ENCODE measurements around the gene TMEM192. TPM values are rescaled to one million over a fixed set of nuclear protein-coding genes. Genes with fewer than 3 reads are reported as not detected.
"Not testable (repeated sequence)": the region's sequence is repeated elsewhere in the genome, so short reads cannot be mapped to it uniquely, and the experiment has no call there.

TMEM192 gene
- total and polyA plus RNA-seq, 2 of the 8 experiments (the other 6 are each of a cell fraction or from before 2014, with no cell fraction given), result 7.3 to 10.9 TPM

DNA sequence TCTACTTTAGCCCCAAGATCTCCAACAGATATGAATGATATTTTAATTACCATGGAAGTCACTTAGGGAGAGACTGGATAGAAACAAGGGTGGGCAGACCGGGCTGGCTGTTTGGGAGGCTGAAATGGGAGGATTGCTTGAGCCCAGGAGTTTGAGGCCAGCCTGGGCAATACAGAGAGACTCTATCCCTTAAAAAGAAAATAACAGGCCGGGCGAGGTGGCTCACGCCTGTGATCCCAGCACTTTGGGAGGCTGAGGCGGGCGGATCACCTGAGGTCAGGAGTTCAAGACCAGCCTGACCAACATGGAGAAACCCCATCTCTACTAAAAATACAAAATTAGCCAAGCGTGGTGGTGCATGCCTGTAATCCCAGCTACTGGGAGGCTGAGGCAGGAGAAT, 27.9 kb downstream of the TMEM192 start:
- FAIRE-seq; H3K14ac ChIP-seq (ENCODE audit: insufficient read length); H2AFZ ChIP-seq (ENCODE audit: low read length); H4K20me1 ChIP-seq (replicated peaks in 1 of 2; ENCODE audit: control insufficient read depth in 1 of 2, insufficient read depth in 2 of 2, low read length in 2 of 2); H4K5ac ChIP-seq (ENCODE audit: insufficient read length, low read depth, low read length); H3K23me2 ChIP-seq (ENCODE audit: low read depth, low read length); POLR2A ChIA-PET (ENCODE audit: partially characterized antibody); H3K4me3 ChIP-seq (ENCODE audit: extremely low read depth in 1 of 4, insufficient read depth in 2 of 4, low read depth in 3 of 4, low read length in 4 of 4); H3K18ac ChIP-seq (ENCODE audit: extremely low read depth, low read length); H2BK20ac ChIP-seq (ENCODE audit: low read length); H3K4ac ChIP-seq (replicated peaks; ENCODE audit: insufficient read length, low read depth, low read length); H2BK120ac ChIP-seq (replicated peaks; ENCODE audit: low read depth, low read length); H2BK15ac ChIP-seq (ENCODE audit: low read length); H3K56ac ChIP-seq (replicated peaks; ENCODE audit: insufficient read length, low read depth, low read length); H3K27me3 ChIP-seq (replicated peaks in 1 of 4; ENCODE audit: control insufficient read depth in 3 of 4, extremely low read depth in 1 of 4, insufficient read depth in 3 of 4, low read length in 3 of 4); H4K91ac ChIP-seq (replicated peaks; ENCODE audit: insufficient read length, low read length); H3K9ac ChIP-seq (replicated peaks in 1 of 4; ENCODE audit: extremely low read depth in 1 of 4, low read depth in 3 of 4, low read length in 3 of 4); H2BK5ac ChIP-seq (ENCODE audit: low read depth, low read length); H3K23ac ChIP-seq (ENCODE audit: insufficient read length); H4K8ac ChIP-seq (ENCODE audit: extremely low read depth, insufficient read depth, low read length); H3K27ac ChIP-seq (ENCODE audit: low read depth, low read length); H3K4me2 ChIP-seq (ENCODE audit: insufficient read depth in 1 of 2, low read depth in 2 of 2, low read length in 2 of 2); H3K9me3 ChIP-seq (ENCODE audit: insufficient read depth in 2 of 2, low read depth in 1 of 2, low read length in 1 of 2); H3K79me1 ChIP-seq (ENCODE audit: low read depth, low read length); H3K4me1 ChIP-seq (replicated peaks in 1 of 4; ENCODE audit: control insufficient read depth in 3 of 4, insufficient read depth in 4 of 4, low read length in 3 of 4); H2AK5ac ChIP-seq (ENCODE audit: low read depth, low read length); DNase-seq (ENCODE audit: low read depth in 1 of 2, low spot score in 2 of 2); H2BK12ac ChIP-seq (ENCODE audit: low read depth, low read length); H3K79me2 ChIP-seq (ENCODE audit: control insufficient read depth in 1 of 2, insufficient read depth in 2 of 2, low read length in 2 of 2): not testable (repeated sequence)
- CTCF ChIA-PET (ENCODE audit: partially characterized antibody), result interaction anchor here (0.7 to 2.7 kb wide), 6 partner anchors 8 to 309 kb away, joined by 3 to 14 read pairs (median 4); no protein-coding TSS in a partner anchor
- H3K36me3 ChIP-seq (ENCODE audit: control insufficient read depth in 2 of 4, insufficient read depth in 4 of 4, low read length in 3 of 4), result peaks cover 0 to 22% (median 2%) of the 10 kb centered on the region in 4 experiments; a peak in 4 of 8 replicates
- WGBS, 2 experiments (ENCODE audit: extremely low coverage in 1 of 2, insufficient coverage in 1 of 2, insufficient read length in 1 of 2, insufficient replicate concordance in 2 of 2, low coverage in 1 of 2, low lambda C conversion rate in 2 of 2, missing lambda C conversion rate in 1 of 2), result 84% methylated on average over 7 of the region's 7 CpGs; no CpG with 5 or more reads in 1 of the 2 experiments

Data from H1 (cell line).